Activated gamma-delta T cell treated with Interleukin-2 at 50 U/mL for 16 hours (primary cell): ENCODE measurements around the gene HCFC1.
"Not testable (repeated sequence)": the region's sequence is repeated elsewhere in the genome, so short reads cannot be mapped to it uniquely, and the experiment has no call there.

Experiments
- DNase-seq: peaks from one replicate; pipeline ENCODE4 v3.0.0-alpha.2; 2020

HCFC1 gene

DNA sequence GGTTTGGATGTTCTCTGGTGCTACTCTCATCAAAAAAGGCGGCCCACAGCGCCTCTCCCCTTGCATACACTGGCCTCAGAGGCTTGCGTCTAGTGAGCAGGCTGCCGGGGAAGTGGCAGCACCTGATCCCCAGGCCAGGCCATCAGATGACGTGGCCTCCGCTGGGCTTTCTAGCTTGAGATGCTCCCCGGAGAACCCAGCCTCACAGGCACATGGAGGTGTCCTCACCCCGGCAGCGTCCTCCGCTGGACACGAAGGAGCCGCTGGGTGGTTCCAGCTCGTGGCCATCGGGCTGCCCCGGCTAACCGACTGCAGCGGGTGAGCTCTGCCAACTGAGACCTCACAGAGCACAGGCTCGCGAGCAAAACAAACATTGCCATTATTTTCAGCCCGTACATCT is 35.3 kb upstream of the HCFC1 start:
- DNase-seq: no peak

- DNase-seq: no peak
These were observed 32.7 kb upstream of the HCFC1 start for GRCh38 chrX:154004315-154004714.

DNA sequence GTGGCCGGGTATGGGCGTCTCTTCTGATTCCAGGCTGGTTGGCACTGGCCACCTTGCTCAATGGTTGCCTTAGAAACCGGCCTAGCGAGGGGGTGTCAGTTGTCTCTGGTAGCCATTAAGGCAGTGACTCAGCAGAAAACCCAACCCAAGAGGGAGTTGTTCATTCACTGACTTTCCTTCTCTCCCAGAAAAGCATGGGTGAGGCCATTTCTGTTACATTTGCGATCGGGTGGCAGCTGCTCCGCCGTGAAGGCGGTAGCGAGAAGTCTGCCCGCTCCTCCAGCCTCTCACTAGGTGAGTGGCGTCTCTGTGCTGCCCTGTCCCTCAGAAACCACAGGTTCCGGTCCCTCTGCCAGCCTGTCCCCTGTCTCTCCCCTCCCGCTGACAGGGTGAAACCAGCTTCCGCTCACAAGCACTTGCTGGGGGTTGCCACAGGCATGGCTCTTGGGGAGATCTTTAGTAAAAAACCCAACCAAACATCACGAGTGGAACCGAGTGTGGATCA is 30.6 kb upstream of the HCFC1 start:
- DNase-seq: peak; percentile 54

DNA sequence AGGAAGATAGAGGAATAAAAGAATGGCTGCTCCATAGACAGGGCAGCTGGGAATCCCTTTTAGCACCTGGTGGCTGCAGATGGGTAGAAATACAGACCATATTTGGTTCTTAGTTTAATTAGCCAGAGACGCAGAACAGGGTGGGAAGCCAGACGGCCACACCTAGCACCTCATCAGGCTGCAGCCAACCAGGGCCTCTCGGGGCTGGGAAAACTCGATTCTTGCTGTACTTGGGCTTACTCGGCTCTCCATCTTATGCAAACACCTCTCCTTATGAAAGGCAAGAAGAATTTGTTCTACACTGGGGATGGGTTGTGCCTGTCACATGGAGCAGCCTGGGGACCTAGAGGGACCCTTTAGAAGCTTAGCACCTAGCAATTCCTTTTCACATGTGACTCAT is 28.4 kb upstream of the HCFC1 start:
- no peak for DNase-seq

GRCh38 chrX:153999359-154000037 is 27.9 kb upstream of the HCFC1 start:
- no peak for DNase-seq

- no peak for DNase-seq
These were observed 23.9 kb upstream of the HCFC1 start for GRCh38 chrX:153995504-153995903.

DNA sequence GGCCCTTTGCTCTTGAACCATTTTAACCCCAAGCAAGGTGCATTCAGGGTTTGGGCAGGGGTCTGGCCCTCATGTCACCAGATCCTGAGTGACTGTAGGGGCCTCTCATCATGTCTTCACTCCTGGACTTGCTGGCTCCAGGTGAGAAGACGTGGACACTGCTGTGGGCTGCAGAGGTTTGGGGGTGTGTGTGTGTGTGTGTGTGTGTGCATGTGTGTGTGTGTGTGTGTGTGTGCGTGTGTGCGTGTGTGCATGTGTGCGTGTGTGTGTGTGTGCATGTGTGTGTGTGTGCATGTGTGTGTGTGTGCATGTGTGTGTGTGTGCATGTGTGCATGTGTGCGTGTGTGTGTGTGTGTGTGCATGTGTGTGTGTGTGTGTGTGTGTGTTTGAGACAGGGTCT is 22.8 kb upstream of the HCFC1 start:
- not testable (repeated sequence) for DNase-seq

- DNase-seq: no peak
These were observed 22.4 kb upstream of the HCFC1 start for GRCh38 chrX:153993978-153994377.

GRCh38 chrX:153993079-153993478 is 21.5 kb upstream of the HCFC1 start:
- no peak for DNase-seq

GRCh38 chrX:153992180-153992579 is 20.6 kb upstream of the HCFC1 start:
- DNase-seq: no peak

DNA sequence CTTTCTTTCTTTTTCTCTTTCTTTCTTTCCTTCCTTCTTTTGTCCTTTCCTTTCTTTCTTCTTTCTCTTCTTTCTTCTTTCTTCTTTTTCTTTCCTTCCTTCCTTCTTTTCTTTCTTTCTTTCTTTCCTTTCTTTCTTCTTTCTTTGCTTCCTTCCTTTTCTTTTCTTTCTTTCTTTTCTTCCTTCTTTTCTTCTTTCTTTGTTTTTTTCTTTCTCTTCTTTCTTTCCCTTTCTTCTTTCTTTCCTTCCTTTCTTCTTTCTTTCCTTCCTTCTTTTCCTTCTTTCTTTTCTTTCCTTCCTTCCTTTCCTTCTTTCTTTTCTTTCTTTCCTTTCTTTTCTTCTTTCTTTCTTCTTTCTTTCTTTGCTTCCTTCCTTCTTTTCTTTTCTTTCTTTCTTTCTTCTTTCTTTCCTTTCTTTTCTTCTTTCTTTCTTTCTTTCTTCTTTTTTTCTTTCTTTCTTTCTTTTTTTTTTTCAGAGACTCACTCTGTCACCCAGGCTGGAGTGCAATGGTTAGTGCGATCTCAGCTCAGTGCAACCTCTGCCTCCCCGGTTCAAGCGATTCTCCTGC is 19.5 kb upstream of the HCFC1 start:
- no peak for DNase-seq

DNA sequence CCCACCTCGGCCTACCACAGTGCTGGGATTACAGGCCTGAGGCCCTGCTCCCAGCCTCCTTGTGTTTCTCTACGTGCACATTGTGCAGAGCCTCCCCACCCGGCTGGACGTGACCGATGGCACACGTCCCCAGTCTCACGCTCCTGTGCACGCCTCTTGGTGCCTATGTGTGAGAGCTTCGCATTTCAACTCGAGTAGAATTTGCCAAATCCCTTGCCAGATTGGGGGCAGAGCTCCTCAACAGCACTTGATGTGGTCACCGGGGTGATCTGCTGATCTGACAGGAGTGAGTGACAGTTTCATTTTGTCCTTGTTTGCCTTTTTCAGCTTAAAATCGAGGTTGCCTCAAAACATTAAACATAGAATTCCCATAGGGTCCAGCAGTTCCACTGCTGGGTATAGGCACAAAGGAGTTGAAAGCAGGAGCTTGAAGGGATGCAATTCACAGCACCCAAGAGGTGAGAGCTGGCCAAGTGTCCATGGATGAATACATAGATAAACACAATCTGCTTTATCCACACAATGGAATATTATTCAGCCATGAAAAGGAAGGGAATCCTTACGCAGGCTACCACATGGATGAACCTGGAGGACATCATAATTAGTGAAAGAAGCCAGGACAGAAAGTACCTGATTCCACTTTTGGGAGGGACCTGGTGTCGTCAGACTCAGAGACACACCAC is 18.5 kb upstream of the HCFC1 start:
- no peak for DNase-seq

GRCh38 chrX:153988493-153988892 is 16.9 kb upstream of the HCFC1 start:
- DNase-seq: no peak

GRCh38 chrX:153984351-153985178 is 12.9 kb upstream of the HCFC1 start:
- no peak for DNase-seq

- no peak for DNase-seq
These were observed 11.7 kb upstream of the HCFC1 start for GRCh38 chrX:153983321-153983801.

DNA sequence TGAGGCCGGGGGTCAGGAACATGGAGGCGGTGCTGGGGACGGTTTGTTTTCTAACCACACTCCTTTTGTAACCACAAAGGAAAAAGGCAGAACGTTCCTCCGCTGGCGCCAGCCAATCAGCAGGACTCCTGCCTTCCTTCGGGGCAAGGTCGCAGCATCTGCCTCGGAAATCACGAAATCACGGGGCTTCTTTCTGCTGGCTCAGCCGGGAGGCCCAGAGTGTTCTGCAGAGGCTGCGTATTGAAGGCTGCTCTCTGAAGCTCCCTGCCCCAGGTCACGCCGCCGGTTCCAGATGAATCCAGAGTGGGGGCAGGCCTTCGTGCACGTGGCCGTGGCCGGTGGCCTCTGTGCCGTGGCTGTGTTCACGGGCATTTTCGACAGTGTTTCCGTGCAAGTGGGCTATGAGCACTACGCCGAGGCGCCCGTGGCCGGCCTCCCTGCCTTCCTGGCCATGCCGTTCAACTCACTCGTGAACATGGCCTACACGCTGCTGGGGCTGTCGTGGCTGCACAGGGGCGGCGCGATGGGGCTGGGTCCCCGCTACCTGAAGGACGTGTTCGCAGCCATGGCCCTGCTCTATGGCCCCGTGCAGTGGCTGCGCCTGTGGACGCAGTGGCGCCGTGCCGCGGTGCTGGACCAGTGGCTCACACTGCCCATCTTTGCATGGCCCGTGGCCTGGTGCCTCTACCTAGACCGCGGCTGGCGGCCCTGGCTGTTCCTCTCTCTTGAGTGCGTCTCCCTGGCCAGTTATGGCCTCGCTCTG is 10.3 kb upstream of the HCFC1 start:
- peak; percentile 40 for DNase-seq

GRCh38 chrX:153981231-153981630 is 9.6 kb upstream of the HCFC1 start:
- DNase-seq: no peak

DNA sequence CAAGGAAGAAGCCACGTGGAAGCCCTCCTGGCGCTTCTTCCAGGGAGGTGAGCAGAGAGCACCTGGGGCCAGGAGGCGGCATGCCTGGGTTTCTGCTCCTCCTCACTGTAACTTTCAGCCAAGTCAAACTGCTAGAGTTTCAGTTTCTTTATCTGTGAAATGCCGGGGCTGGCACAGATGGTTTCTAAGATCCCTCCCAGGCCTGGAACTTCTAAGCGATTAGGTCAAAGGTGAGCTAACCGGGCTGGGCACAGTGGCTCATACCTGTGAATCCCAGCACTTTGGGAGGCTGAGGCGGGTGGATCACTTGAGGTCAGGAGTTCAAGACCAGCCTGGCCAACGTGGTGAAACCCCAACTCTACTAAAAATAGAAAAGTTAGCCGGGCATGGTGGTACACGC is 8.8 kb upstream of the HCFC1 start:
- not testable (repeated sequence) for DNase-seq

GRCh38 chrX:153974726-153975286 is 3.2 kb upstream of the HCFC1 start:
- no peak for DNase-seq

DNA sequence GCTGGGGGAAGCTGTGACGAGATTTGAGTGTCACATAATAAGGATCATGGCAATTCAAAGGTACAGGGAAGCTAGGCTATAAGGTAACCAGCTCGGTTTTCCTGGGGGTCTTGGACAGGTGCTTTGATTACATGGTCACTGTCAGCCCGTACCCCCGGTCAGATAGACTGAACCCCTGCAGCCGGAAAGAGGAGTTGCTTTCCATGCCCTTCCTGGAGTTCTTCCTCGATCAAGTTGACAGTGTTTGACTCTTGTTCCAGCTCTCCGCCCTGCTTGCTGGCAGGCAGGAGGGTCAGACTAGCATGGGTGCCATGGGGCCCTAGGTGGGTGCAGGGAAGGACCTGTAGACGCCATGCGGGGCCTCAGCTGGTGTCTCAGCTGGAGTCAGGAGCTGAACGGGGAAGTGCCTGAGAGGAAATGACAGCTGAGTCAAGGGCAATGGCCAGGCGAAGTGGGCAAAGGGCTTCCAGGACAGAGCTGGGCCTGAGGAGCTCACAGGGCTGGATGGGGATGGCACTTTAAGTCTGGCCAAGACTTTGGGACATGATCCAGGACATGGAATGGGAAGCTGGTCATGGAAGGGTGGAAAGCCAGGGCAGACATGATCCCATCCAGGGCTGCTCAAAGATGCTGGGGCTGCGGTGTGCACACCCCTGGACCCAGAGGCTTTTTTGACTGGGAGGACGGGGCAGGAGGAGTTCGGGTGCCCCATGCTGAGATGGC is 2.5 kb upstream of the HCFC1 start:
- DNase-seq: no peak
